Motor neuron (in vitro differentiated cells): ENCODE results near the gene ZFPM1. TPM values are rescaled to one million over a fixed set of nuclear protein-coding genes. Genes with fewer than 3 reads are reported as not detected.

ENCODE experiments used
- ATAC-seq, 8 experiments: fragments of 200-7000 bp; cut with Tn5 transposase; replicated peaks in 6 of 8; 2 replicates each; pipeline ENCODE4 v1.8.0; 2021; ENCODE audit warnings: mild to moderate bottlenecking in 8 of 8, moderate library complexity in 8 of 8
- H3K27ac ChIP-seq, 2 donors: fragments of 250-450 bp; sonication (Bioruptor Pico); 2 replicates each; pipeline ENCODE4 v1.9.0; 2021; ENCODE audit warnings: antibody characterized with exemption in 2 of 2, mild to moderate bottlenecking in 2 of 2, moderate library complexity in 1 of 2
- H3K4me1 ChIP-seq, 2 donors: fragments of 250-450 bp; sonication (Bioruptor Pico); replicated peaks in 1 of 2; 2 replicates each; pipeline ENCODE4 v1.6.1; 2021; ENCODE audit warnings: antibody characterized with exemption in 2 of 2, mild to moderate bottlenecking in 2 of 2, moderate library complexity in 1 of 2
- H3K4me3 ChIP-seq, 5 donors: fragments of 250-450 bp; sonication (Bioruptor Pico); 2 replicates each; pipeline ENCODE4 v1.9.0; 2021; ENCODE audit warnings: antibody characterized with exemption in 5 of 5, mild to moderate bottlenecking in 5 of 5, moderate library complexity in 4 of 5
- WGBS, 10 experiments: fragments of 450-650 bp; shearing (Covaris generic); methylation state at CpG; one replicate each; pipeline ENCODE4 v1.0.0; 2022; 5-methylcytosine and 5-hydroxymethylcytosine counted together
- in situ Hi-C, 9 experiments: fragments of 400-800 bp; cut with MboI; loops; one replicate each; pipeline ENCODE4 v1.15.0; 2021; ENCODE audit warnings: low sequenced_read_pairs in 9 of 9, low pct_unique_long_range_greater_than_20kb in 2 of 9; ENCODE audit not compliant: unreplicated experiment in 9 of 9
- total RNA-seq, 8 experiments: library from RNA; unstranded; fragments of 300-600 nt; gene quantifications; 2 replicates each; pipeline versions ENCODE4 v1.2.3 to v1.2.4, GENCODE V29; 2022

ZFPM1 gene
- total RNA-seq, 8 experiments from 2014 or later, result 1.4 to 3.4 (median 2.7) TPM

DNA sequence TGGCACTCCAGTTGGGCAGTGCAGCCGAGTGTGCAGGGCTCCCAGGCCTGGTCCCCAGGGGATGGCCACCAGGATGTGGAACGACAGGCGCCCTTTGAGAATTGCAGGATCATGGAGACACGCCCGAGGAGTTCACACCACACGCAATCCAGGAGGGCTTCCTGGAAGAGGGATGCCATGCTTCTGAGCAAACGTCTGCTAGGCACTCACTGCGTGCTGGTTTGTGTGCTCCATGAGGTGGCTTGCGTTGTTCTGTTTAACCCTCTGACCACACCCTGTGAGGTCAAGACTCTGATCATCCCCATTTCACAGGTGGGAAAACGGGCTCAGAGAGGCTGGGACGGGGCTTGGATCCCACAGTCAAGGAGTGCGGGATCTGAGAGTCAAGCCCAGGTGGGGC lies 32.6 kb upstream of the ZFPM1 start:
- Histone ChIP-seq H3K4me1 (peaks cover 14 to 18% of the 10 kb centered on the region in 2 donors), H3K27ac (no peak overlapping the region), H3K4me3 (no peak overlapping the region)
- in situ Hi-C loops, result loop anchor here in 1 of 9 experiments (25.0 kb wide), 1 partner anchor 233 kb away; no protein-coding TSS in a partner anchor
- ATAC-seq, result no peak
- 82 to 100% (median 86%) methylated on average over 1 to 5 of the region's 12 CpGs; no CpG with 5 or more reads in 7 of the 10 experiments for WGBS, 10 experiments

DNA sequence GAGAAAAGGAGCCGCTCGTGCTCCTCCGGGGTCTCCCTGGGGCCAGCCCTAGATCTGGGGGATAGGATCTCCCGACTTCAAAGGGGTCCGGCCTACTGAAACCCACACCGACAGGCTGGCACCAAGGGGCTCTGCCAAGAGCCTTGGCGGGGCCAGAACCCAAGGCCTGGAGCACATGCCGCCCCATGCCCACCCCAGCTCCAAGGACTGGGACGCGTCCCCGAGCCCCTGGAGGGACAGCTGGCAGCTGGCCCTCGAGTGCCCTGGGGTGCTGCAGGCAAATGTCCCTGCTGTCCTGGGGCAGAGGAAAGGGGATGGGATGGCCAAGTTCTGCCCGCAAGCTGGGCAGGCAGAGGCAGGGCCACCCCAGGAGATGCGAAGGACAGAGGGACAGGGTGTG lies 31.8 kb upstream of the ZFPM1 start:
- H3K27ac ChIP-seq, result no peak overlapping the region
- WGBS, 10 experiments, result 80% methylated on average over 1 of the region's 14 CpGs; no CpG with 5 or more reads in 9 of the 10 experiments
- in situ Hi-C loops, result loop anchor here in 1 of 9 experiments (25.0 kb wide), 1 partner anchor 234 kb away; no protein-coding TSS in a partner anchor
- H3K4me1 ChIP-seq, result peaks cover 12 to 13% of the 10 kb centered on the region in 2 donors
- ATAC-seq, result no peak
- H3K4me3 ChIP-seq, result no peak overlapping the region

DNA sequence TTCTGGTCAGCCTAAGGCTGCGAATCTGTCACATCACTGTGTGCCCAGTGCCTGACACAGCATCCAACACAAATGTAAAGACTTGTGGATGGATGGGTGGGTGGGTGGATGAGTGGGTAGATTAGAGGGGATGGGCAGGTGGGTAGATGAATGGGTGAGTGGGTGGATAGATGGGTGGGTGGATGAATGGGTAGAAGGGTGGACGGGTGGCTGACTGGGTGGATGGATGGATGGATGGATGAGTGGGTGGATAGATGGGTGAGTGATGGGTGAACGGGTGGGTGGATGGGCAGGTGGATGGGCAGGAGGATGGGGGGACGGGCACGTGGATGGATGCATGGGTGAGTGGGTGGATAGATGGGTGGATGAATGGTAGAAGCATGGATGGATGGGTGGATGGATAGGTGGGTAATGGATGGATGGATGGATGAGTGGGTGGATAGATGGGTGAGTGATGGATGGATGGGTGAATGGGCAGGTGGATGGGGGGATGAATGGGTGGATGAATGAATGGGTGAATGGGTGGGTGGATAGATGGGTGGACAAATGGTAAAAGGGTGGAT lies 31.1 kb upstream of the ZFPM1 start:
- peaks cover 12 to 13% of the 10 kb centered on the region in 2 donors for H3K4me1 ChIP-seq
- in situ Hi-C loops, result loop anchor here in 1 of 9 experiments (25.0 kb wide), 1 partner anchor 235 kb away; no protein-coding TSS in a partner anchor
- no peak overlapping the region for H3K27ac ChIP-seq
- no peak for ATAC-seq
- no peak overlapping the region for H3K4me3 ChIP-seq
- 0 to 58% methylated on average over 1 to 2 of the region's 5 CpGs; no CpG with 5 or more reads in 8 of the 10 experiments for WGBS, 10 experiments

DNA sequence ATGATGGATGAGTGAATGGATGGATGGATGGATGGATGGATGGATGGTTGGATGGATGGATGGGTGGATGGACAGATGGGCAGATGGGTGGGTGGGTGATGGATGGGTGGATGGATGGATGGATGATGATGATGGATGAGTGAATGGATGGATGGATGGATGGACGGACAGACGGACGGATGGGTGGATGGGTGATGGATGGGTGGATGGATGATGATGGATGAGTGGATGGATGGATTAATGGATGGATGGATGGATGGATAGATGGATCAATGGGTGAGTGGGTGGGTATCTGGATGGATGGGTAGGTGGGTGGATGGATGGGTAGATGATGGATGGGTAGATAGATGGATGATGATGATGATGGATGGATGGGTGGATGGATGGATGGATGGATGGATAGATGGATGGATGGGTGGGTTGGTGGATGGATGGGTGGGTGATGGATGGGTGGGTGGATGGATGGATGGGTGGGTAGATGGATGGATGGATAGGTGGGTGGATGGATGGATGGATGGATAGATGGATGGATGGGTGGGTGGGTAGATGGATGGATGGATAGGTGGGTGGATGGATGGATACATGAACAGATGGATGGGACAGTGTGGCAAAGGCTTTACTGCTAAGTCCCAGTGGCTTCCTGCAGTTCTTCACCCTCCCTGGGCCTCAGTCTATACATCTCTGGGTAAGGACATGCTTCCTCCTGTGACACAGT lies 30.2 kb upstream of the ZFPM1 start:
- Histone ChIP-seq H3K4me3 (no peak overlapping the region), H3K4me1 (peaks cover 12 to 13% of the 10 kb centered on the region in 2 donors), H3K27ac (no peak overlapping the region)
- in situ Hi-C loops, result loop anchor here in 1 of 9 experiments (25.0 kb wide), 1 partner anchor 236 kb away; no protein-coding TSS in a partner anchor
- no peak for ATAC-seq
- WGBS, 10 experiments, result 29 to 86% (median 43%) methylated on average over 1 to 3 of the region's 3 CpGs; no CpG with 5 or more reads in 3 of the 10 experiments

DNA sequence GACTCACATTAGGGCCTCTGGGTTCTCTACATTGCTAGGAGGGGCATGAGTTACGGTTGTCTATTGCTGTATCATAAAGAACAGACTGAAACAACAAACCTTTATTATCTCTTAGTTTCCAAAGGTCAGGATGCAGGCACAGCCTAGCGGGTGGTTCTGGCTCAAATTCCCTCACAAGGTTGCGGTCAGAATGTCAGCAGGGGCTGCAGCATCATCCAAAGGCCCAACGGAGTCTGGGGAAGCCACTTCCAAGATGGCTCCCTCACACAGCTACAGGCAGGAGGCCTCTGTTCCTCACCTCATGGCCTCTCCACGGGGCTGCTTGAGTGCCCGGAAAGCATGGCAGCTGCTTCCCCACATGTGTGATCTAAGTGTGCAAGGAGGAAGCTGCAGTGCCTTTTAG lies 29.6 kb upstream of the ZFPM1 start:
- 77 to 100% (median 83%) methylated on average over 1 to 6 of the region's 6 CpGs; no CpG with 5 or more reads in 3 of the 10 experiments for WGBS, 10 experiments
- Histone ChIP-seq H3K4me3 (no peak overlapping the region), H3K27ac (no peak overlapping the region), H3K4me1 (peaks cover 12 to 13% of the 10 kb centered on the region in 2 donors)
- ATAC-seq, result no peak
- in situ Hi-C loops, result loop anchor here in 1 of 9 experiments (25.0 kb wide), 1 partner anchor 236 kb away; no protein-coding TSS in a partner anchor

DNA sequence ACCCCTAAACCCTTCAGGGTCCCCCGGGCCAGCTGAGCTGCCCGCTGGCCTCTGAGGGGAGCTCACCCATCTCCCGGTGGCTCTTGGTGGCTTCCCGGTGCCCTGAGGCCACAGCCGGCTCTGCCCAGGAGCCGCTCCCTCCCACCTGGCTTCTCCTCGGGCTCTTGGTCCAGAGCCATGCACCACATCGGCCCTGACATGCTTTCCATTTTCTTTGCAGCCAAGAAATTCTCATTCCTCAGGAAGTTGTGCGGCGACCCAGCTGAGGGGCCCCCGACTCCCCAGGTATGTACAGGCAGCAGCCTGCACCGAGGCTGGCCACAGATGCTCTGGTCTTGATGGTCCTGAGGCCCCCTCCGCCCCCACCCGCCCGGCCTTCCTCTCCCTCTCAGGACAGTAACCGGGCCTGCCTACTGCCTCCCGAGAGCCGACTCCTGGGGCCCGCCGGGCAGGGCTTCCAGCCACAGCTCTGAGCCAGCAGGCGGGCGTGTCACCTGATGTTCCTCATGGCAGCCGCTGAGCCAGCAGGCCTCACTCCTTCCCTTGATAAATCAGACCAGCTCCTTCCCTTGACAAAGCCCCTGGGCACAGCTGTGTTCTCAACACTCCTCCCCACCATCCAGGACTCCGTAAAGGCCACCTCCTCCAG lies 28.4 kb upstream of the ZFPM1 start:
- Histone ChIP-seq H3K4me3 (no peak overlapping the region), H3K27ac (no peak overlapping the region), H3K4me1 (peaks cover 12 to 13% of the 10 kb centered on the region in 2 donors)
- 28 to 80% (median 64%) methylated on average over 1 to 5 of the region's 24 CpGs; no CpG with 5 or more reads in 6 of the 10 experiments for WGBS, 10 experiments
- peak in 6 of 8 experiments; percentile 21 to 66 (median 44) for ATAC-seq
- in situ Hi-C loops, result loop anchor here in 3 of 9 experiments (25.0 kb wide), 2 partner anchors 113 to 237 kb away; no protein-coding TSS in a partner anchor

DNA sequence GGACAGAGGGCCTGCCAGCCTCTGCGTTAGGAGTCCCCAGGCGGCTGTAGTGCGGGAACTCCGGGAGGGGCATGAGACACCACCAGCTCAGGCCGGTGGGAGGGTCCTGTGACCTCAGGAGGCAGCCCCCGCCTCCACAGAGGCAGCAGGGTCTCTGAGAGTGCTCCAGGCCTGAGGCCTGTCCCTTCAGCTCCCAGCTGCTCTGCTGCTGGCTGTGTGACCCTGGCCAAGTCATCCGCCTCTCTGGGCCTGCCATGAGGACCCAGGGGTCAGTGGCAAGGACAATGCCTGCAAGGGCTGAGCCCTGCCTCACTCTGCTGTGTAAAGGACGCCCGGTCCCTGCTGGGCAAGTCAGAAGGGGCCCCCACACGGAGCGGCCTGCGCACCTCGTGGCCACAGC lies 27.1 kb upstream of the ZFPM1 start:
- in situ Hi-C loops, result loop anchor here in 2 of 9 experiments (25.0 kb wide), 1 partner anchor 111 kb away; no protein-coding TSS in a partner anchor
- peaks cover 17 to 19% of the 10 kb centered on the region in 2 donors for H3K4me1 ChIP-seq
- no peak overlapping the region for H3K4me3 ChIP-seq
- ATAC-seq, result no peak
- 70 to 95% methylated on average over 2 to 4 of the region's 13 CpGs; no CpG with 5 or more reads in 8 of the 10 experiments for WGBS, 10 experiments
- H3K27ac ChIP-seq, result no peak overlapping the region

DNA sequence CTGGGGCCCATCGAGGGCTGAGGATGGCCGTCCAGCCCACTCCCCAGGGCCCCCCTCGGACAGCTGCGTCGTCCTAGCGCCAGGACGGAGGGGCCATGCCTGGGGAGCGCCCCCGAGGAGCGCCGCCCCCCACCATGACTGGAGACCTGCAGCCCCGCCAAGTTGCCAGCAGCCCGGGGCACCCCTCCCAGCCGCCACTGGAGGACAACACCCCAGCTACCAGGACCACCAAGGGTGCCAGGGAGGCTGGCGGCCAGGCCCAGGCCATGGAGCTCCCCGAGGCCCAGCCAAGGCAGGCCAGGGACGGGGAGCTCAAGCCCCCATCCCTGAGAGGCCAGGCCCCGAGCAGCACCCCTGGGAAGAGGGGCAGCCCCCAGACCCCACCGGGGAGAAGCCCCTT lies 25.7 kb upstream of the ZFPM1 start:
- H3K27ac ChIP-seq, result no peak overlapping the region
- ATAC-seq, result peak in 1 of 8 experiments; percentile 1
- H3K4me3 ChIP-seq, result no peak overlapping the region
- peaks cover 17 to 19% of the 10 kb centered on the region in 2 donors for H3K4me1 ChIP-seq
- in situ Hi-C loops, result loop anchor here in 2 of 9 experiments (25.0 kb wide), 1 partner anchor 110 kb away; no protein-coding TSS in a partner anchor
- WGBS, 10 experiments, result no CpG with 5 or more reads among the region's 19 CpGs

DNA sequence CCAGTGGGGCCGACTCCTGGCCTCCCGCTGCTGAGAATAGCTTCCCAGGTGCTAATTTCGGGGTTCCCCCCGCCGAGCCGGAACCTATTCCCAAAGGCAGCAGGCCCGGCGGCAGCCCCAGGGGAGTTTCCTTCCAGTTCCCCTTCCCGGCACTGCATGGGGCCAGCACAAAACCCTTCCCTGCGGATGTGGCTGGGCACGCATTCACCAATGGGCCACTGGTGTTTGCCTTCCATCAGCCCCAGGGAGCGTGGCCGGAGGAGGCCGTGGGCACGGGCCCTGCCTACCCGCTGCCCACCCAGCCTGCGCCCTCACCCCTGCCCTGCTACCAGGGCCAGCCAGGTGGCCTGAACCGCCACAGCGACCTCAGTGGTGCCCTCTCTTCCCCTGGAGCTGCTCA lies 24.9 kb upstream of the ZFPM1 start:
- Histone ChIP-seq H3K27ac (no peak overlapping the region), H3K4me3 (no peak overlapping the region), H3K4me1 (peaks cover 17 to 19% of the 10 kb centered on the region in 2 donors)
- no peak for ATAC-seq
- in situ Hi-C loops, result loop anchor here in 2 of 9 experiments (25.0 kb wide), 1 partner anchor 109 kb away; no protein-coding TSS in a partner anchor
- WGBS, 10 experiments, result 80 to 100% methylated on average over 1 to 2 of the region's 19 CpGs; no CpG with 5 or more reads in 8 of the 10 experiments

DNA sequence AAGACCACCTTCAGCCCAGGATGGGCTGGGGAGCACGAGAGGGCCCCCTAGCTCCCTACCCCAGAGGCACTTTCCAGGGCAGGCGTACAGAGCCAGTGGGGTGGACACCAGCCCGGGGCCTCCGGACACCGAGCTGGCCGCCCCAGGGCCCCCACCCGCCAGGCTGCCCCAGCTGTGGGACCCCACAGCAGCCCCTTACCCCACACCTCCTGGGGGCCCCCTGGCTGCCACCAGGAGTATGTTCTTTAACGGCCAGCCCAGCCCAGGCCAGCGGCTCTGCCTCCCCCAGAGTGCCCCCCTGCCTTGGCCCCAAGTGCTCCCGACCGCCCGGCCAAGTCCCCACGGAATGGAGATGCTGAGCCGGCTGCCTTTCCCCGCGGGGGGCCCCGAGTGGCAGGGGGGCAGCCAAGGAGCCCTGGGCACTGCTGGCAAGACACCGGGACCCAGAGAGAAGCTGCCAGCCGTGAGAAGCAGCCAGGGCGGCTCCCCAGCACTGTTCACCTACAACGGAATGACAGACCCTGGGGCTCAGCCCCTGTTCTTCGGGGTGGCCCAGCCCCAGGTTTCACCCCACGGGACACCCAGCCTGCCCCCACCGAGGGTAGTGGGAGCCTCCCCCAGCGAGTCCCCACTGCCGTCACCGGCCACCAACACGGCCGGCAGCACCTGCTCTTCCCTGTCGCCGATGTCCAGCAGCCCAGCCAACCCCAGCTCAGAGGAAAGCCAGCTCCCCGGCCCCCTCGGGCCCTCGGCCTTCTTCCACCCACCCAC lies 24.3 kb upstream of the ZFPM1 start:
- peaks cover 15 to 16% of the 10 kb centered on the region in 2 donors for H3K4me1 ChIP-seq
- ATAC-seq, result no peak
- H3K4me3 ChIP-seq, result no peak overlapping the region
- 60 to 70% methylated on average over 1 to 2 of the region's 34 CpGs; no CpG with 5 or more reads in 8 of the 10 experiments for WGBS, 10 experiments
- H3K27ac ChIP-seq, result no peak overlapping the region
- in situ Hi-C loops, result loop anchor here in 2 of 9 experiments (25.0 kb wide), 1 partner anchor 108 kb away; no protein-coding TSS in a partner anchor

DNA sequence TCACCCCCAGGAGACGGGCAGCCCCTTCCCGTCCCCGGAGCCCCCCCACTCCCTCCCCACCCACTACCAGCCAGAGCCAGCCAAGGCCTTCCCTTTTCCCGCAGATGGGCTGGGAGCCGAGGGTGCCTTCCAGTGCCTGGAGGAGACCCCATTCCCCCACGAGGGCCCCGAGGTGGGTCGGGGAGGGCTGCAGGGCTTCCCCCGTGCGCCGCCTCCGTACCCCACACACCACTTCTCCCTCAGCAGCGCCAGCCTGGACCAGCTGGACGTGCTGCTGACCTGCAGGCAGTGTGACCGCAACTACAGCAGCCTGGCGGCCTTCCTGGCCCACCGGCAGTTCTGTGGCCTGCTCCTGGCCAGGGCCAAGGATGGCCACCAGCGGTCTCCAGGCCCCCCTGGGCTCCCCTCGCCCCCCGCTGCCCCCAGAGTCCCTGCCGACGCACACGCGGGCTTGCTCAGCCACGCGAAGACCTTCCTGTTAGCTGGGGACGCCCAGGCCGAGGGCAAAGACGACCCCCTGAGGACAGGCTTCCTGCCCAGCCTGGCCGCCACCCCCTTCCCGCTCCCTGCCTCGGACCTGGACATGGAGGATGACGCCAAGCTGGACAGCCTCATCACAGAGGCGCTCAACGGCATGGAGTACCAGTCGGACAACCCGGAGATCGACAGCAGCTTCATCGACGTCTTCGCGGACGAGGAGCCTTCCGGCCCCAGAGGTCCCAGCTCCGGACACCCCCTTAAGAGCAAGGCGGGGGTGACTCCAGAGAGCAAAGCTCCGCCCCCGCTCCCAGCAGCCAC lies 23.5 kb upstream of the ZFPM1 start:
- in situ Hi-C loops, result loop anchor here in 2 of 9 experiments (25.0 kb wide), 1 partner anchor 108 kb away; no protein-coding TSS in a partner anchor

More for the DNA sequence above, 23.5 kb upstream of the ZFPM1 start:
- WGBS, 10 experiments, result 50% methylated on average over 2 of the region's 48 CpGs; no CpG with 5 or more reads in 9 of the 10 experiments
- peaks cover 7 to 8% of the 10 kb centered on the region in 2 donors for H3K4me1 ChIP-seq
- no peak for ATAC-seq
- no peak overlapping the region for H3K27ac ChIP-seq
- H3K4me3 ChIP-seq, result peak overlapping the region in 1 of 5 donors; percentile 33
